ENCODE results near the gene C19orf47.

DNA sequence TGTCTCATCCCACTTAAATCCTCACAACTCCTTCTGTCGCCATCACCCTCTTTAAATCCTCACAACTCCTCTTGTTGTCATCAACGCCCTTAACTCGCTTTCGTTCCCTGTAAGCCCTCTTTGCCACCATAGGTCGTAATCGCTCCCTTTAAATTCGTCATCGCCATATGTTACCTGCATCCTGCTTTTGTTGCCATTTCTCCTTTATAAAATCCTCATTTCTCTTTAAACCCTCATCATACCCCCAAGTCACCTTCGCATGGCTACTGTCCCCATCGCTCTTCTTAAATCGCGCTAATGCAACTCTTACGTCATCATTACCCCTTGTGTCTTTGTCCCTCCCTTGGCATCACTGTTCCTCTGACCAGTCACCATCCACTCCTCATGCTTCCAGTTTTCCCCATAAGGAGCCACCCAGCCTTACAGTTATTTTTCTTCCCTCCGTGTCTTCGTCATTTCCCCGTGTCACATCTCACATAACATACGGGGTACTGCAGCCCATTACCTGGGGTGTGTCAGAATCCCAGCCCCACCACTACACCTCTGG, 837 bp upstream of the C19orf47 start:
- no peak for TF ChIP-seq POLR2AphosphoS5 (IDR thresholded peaks at IDR 0.05; ENCODE audit: low read depth, low read length)
- TF ChIP-seq POLR2A (IDR thresholded peaks at IDR 0.05; ENCODE audit: low read depth, low read length) = no peak
- no peak for TF ChIP-seq TAF1 (IDR thresholded peaks at IDR 0.05; ENCODE audit: borderline replicate concordance, low read depth, low read length)
